ENCODE measurements around the gene ZFYVE21. TPM values are rescaled to one million over a fixed set of nuclear protein-coding genes. Genes with fewer than 3 reads are reported as not detected.

ZFYVE21 gene
- total and polyA plus RNA-seq, 4 donors = 28.0 to 36.9 (median 30.8) TPM

DNA sequence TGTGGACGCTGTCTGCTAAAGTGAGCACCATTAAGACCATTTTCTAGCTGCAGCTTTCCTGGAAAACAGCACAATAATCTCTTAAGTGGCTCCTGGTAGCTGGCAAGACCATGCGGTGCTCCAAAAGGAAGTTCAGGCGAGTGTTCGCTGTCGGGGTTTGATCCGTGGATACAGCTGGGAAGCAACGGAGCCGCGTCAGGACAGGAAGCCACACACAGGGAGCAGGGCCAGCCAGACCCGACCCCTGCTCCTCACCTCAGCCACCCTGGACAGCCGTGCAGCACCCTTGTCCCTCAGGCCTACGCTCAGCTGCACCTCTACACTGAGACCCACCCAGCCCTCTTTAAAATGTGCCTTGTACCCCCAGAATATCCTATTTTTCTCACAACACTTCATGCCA, 19.4 kb downstream of the ZFYVE21 start:
- Histone ChIP-seq H3K4me3 (ENCODE audit: low read depth in 1 of 3, low read length in 3 of 3) (no peak overlapping the region), H3K9me3 (ENCODE audit: control insufficient read depth in 4 of 4, low read length in 3 of 4) (no peaks in the 10 kb centered on the region), H3K27me3 (ENCODE audit: control insufficient read depth in 4 of 4, insufficient read depth in 4 of 4, low read length in 3 of 4) (no peaks in the 10 kb centered on the region), H3K4me1 (ENCODE audit: control insufficient read depth in 4 of 4, insufficient read depth in 4 of 4, low read length in 3 of 4) (peaks cover 0 to 12% (median 6%) of the 10 kb centered on the region in 4 donors), H3K9ac (ENCODE audit: low read depth in 1 of 2, low read length in 2 of 2) (no peak overlapping the region), H3K27ac (ENCODE audit: low read depth in 1 of 2, low read length in 2 of 2) (no peak overlapping the region), H3K36me3 (ENCODE audit: control insufficient read depth in 4 of 4, insufficient read depth in 3 of 4, low read depth in 1 of 4, low read length in 3 of 4) (peaks cover 7 to 43% (median 20%) of the 10 kb centered on the region in 4 donors)
- TF ChIP-seq, protein P1, sequence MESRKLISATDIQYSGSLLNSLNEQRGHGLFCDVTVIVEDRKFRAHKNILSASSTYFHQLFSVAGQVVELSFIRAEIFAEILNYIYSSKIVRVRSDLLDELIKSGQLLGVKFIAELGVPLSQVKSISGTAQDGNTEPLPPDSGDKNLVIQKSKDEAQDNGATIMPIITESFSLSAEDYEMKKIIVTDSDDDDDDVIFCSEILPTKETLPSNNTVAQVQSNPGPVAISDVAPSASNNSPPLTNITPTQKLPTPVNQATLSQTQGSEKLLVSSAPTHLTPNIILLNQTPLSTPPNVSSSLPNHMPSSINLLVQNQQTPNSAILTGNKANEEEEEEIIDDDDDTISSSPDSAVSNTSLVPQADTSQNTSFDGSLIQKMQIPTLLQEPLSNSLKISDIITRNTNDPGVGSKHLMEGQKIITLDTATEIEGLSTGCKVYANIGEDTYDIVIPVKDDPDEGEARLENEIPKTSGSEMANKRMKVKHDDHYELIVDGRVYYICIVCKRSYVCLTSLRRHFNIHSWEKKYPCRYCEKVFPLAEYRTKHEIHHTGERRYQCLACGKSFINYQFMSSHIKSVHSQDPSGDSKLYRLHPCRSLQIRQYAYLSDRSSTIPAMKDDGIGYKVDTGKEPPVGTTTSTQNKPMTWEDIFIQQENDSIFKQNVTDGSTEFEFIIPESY (IDR thresholded peaks at IDR 0.05) = no peak
- TF ChIP-seq, protein P2, sequence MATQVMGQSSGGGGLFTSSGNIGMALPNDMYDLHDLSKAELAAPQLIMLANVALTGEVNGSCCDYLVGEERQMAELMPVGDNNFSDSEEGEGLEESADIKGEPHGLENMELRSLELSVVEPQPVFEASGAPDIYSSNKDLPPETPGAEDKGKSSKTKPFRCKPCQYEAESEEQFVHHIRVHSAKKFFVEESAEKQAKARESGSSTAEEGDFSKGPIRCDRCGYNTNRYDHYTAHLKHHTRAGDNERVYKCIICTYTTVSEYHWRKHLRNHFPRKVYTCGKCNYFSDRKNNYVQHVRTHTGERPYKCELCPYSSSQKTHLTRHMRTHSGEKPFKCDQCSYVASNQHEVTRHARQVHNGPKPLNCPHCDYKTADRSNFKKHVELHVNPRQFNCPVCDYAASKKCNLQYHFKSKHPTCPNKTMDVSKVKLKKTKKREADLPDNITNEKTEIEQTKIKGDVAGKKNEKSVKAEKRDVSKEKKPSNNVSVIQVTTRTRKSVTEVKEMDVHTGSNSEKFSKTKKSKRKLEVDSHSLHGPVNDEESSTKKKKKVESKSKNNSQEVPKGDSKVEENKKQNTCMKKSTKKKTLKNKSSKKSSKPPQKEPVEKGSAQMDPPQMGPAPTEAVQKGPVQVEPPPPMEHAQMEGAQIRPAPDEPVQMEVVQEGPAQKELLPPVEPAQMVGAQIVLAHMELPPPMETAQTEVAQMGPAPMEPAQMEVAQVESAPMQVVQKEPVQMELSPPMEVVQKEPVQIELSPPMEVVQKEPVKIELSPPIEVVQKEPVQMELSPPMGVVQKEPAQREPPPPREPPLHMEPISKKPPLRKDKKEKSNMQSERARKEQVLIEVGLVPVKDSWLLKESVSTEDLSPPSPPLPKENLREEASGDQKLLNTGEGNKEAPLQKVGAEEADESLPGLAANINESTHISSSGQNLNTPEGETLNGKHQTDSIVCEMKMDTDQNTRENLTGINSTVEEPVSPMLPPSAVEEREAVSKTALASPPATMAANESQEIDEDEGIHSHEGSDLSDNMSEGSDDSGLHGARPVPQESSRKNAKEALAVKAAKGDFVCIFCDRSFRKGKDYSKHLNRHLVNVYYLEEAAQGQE (IDR thresholded peaks at IDR 0.05) = no peak
- TF ChIP-seq RXRA (IDR thresholded peaks at IDR 0.05) (no peak), SP1 (IDR thresholded peaks at IDR 0.05) (no peak), EGR1 (IDR thresholded peaks at IDR 0.05; ENCODE audit: low read depth in 2 of 2) (no peak), GABPA (IDR thresholded peaks at IDR 0.05 in 1 of 2, conservative IDR thresholded peaks at IDR 0.05 in 1 of 2) (no peak), RAD21 (IDR thresholded peaks at IDR 0.05) (no peak), FOXA2 (IDR thresholded peaks at IDR 0.05) (no peak), TAF1 (conservative IDR thresholded peaks at IDR 0.05) (no peak), HNF4G (IDR thresholded peaks at IDR 0.05) (no peak), FOXA1 (IDR thresholded peaks at IDR 0.05) (no peak), NR2F2 (IDR thresholded peaks at IDR 0.05) (no peak)
- TF ChIP-seq, protein P3, sequence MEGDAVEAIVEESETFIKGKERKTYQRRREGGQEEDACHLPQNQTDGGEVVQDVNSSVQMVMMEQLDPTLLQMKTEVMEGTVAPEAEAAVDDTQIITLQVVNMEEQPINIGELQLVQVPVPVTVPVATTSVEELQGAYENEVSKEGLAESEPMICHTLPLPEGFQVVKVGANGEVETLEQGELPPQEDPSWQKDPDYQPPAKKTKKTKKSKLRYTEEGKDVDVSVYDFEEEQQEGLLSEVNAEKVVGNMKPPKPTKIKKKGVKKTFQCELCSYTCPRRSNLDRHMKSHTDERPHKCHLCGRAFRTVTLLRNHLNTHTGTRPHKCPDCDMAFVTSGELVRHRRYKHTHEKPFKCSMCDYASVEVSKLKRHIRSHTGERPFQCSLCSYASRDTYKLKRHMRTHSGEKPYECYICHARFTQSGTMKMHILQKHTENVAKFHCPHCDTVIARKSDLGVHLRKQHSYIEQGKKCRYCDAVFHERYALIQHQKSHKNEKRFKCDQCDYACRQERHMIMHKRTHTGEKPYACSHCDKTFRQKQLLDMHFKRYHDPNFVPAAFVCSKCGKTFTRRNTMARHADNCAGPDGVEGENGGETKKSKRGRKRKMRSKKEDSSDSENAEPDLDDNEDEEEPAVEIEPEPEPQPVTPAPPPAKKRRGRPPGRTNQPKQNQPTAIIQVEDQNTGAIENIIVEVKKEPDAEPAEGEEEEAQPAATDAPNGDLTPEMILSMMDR (IDR thresholded peaks at IDR 0.05; ENCODE audit: low read depth, low read length, missing input control) = no peak
- TF ChIP-seq, protein P4, sequence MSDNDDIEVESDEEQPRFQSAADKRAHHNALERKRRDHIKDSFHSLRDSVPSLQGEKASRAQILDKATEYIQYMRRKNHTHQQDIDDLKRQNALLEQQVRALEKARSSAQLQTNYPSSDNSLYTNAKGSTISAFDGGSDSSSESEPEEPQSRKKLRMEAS (IDR thresholded peaks at IDR 0.05) = no peak
- TF ChIP-seq, protein P5, sequence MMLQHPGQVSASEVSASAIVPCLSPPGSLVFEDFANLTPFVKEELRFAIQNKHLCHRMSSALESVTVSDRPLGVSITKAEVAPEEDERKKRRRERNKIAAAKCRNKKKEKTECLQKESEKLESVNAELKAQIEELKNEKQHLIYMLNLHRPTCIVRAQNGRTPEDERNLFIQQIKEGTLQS (IDR thresholded peaks at IDR 0.05) = no peak
- no peak for DNase-seq (ENCODE audit: low spot score)
- WGBS = 71% methylated on average over 12 of the region's 12 CpGs

DNA sequence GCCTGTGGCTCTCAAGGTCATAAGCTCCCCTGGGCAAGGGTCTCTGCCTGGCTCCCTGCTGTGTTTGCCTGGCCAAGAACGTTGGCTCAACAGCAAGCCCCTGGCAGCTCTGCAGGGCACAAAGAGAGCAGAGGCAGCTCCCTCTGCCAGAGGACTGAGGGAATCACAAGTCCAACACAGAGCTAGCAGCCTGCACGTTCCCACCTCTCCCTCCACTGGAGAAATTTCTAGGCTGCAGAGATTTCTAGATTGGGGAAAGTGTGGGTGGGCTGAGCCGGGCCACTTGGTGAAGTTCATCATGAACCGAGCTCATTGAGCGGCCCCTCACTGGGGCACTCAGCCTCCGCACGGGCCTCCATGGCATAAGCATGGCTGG, 19.8 kb downstream of the ZFYVE21 start:
- no peak for DNase-seq (ENCODE audit: low spot score)
- H3K4me1 ChIP-seq (ENCODE audit: control insufficient read depth in 4 of 4, insufficient read depth in 4 of 4, low read length in 3 of 4) = peaks cover 0 to 8% (median 3%) of the 10 kb centered on the region in 4 donors
- TF ChIP-seq, protein P5 (IDR thresholded peaks at IDR 0.05) = no peak
- TF ChIP-seq, protein P4 (IDR thresholded peaks at IDR 0.05) = no peak
- TF ChIP-seq FOXA2 (IDR thresholded peaks at IDR 0.05) = no peak
- TF ChIP-seq EGR1 (IDR thresholded peaks at IDR 0.05; ENCODE audit: low read depth in 2 of 2) = no peak
- no peak for TF ChIP-seq HNF4G (IDR thresholded peaks at IDR 0.05)
- no peak for TF ChIP-seq NR2F2 (IDR thresholded peaks at IDR 0.05)
- H3K9ac ChIP-seq (ENCODE audit: low read depth in 1 of 2, low read length in 2 of 2) = no peak overlapping the region
- 74% methylated on average over 7 of the region's 7 CpGs for WGBS
- no peak overlapping the region for H3K4me3 ChIP-seq (ENCODE audit: low read depth in 1 of 3, low read length in 3 of 3)
- peaks cover 11 to 46% (median 20%) of the 10 kb centered on the region in 4 donors for H3K36me3 ChIP-seq (ENCODE audit: control insufficient read depth in 4 of 4, insufficient read depth in 3 of 4, low read depth in 1 of 4, low read length in 3 of 4)
- H3K9me3 ChIP-seq (ENCODE audit: control insufficient read depth in 4 of 4, low read length in 3 of 4) = no peaks in the 10 kb centered on the region
- H3K27ac ChIP-seq (ENCODE audit: low read depth in 1 of 2, low read length in 2 of 2) = no peak overlapping the region
- no peaks in the 10 kb centered on the region for H3K27me3 ChIP-seq (ENCODE audit: control insufficient read depth in 4 of 4, insufficient read depth in 4 of 4, low read length in 3 of 4)

Data from liver (tissue), 9 donors.